ENCODE results near the gene CLDN1. TPM values are rescaled to one million over a fixed set of nuclear protein-coding genes. Genes with fewer than 3 reads are reported as not detected.

CLDN1 gene
- total RNA-seq, 2 donors from 2014 or later: 8.7 to 10.2 TPM

GRCh38 chr3:190345027-190345821 is 23.0 kb upstream of the CLDN1 start:
- H3K27ac Mint-ChIP-seq: no peak overlapping the region
- TF ChIP-seq CTCF (conservative IDR thresholded peaks at IDR 0.05): no peak
- H3K4me3 Mint-ChIP-seq: no peak overlapping the region
- peaks cover 3% of the 10 kb centered on the region for H3K9me3 Mint-ChIP-seq
- H3K4me1 ChIP-seq (ENCODE audit: control insufficient read depth, insufficient read depth, low read length): no peaks in the 10 kb centered on the region
- no peaks in the 10 kb centered on the region for H3K9me3 ChIP-seq (ENCODE audit: control insufficient read depth, low read length)
- no peaks in the 10 kb centered on the region for H3K36me3 Mint-ChIP-seq (ENCODE audit: low read depth)
- no peak overlapping the region for H3K9ac ChIP-seq (ENCODE audit: extremely low read depth, low read length, poor library complexity, severe bottlenecking)
- H3K27ac ChIP-seq (ENCODE audit: low read depth, low read length): no peak overlapping the region
- H3K36me3 ChIP-seq (ENCODE audit: control insufficient read depth, insufficient read depth, low read length): no peaks in the 10 kb centered on the region
- H3K27me3 Mint-ChIP-seq (ENCODE audit: insufficient read depth): no peaks in the 10 kb centered on the region
- no peak overlapping the region for H3K4me3 ChIP-seq (ENCODE audit: low read length)
- DNase-seq: no peak
- H3K4me1 Mint-ChIP-seq: peaks cover 8% of the 10 kb centered on the region
- 69 to 86% methylated on average over 2 to 4 of the region's 4 CpGs for WGBS, 2 experiments (ENCODE audit: insufficient coverage in 1 of 2, insufficient read length in 1 of 2)
- H3K27me3 ChIP-seq (ENCODE audit: control insufficient read depth, insufficient read depth, low read length, poor library complexity, severe bottlenecking): no peaks in the 10 kb centered on the region

- Histone ChIP-seq H3K4me3 (ENCODE audit: low read length) (no peak overlapping the region), H3K27me3 (ENCODE audit: control insufficient read depth, insufficient read depth, low read length, poor library complexity, severe bottlenecking) (no peaks in the 10 kb centered on the region), H3K36me3 (ENCODE audit: control insufficient read depth, insufficient read depth, low read length) (no peaks in the 10 kb centered on the region), H3K9me3 (ENCODE audit: control insufficient read depth, low read length) (no peaks in the 10 kb centered on the region), H3K9ac (ENCODE audit: extremely low read depth, low read length, poor library complexity, severe bottlenecking) (no peak overlapping the region), H3K27ac (ENCODE audit: low read depth, low read length) (no peak overlapping the region), H3K4me1 (ENCODE audit: control insufficient read depth, insufficient read depth, low read length) (no peaks in the 10 kb centered on the region)
- H3K4me1 Mint-ChIP-seq: peaks cover 4% of the 10 kb centered on the region
- WGBS, 2 experiments (ENCODE audit: insufficient coverage in 1 of 2, insufficient read length in 1 of 2): 91 to 94% methylated on average over 2 of the region's 2 CpGs
- H3K9me3 Mint-ChIP-seq: peaks cover 7% of the 10 kb centered on the region
- no peak for DNase-seq
- H3K27me3 Mint-ChIP-seq (ENCODE audit: insufficient read depth): no peaks in the 10 kb centered on the region
- H3K36me3 Mint-ChIP-seq (ENCODE audit: low read depth): no peaks in the 10 kb centered on the region
- no peak for TF ChIP-seq CTCF (conservative IDR thresholded peaks at IDR 0.05)
- no peak overlapping the region for H3K4me3 Mint-ChIP-seq
- H3K27ac Mint-ChIP-seq: no peak overlapping the region
These were observed 17.8 kb upstream of the CLDN1 start for GRCh38 chr3:190340071-190340470.

GRCh38 chr3:190339130-190339529 is 16.9 kb upstream of the CLDN1 start:
- H3K4me3 Mint-ChIP-seq: no peak overlapping the region
- H3K4me1 Mint-ChIP-seq: no peaks in the 10 kb centered on the region
- H3K27me3 Mint-ChIP-seq (ENCODE audit: insufficient read depth): no peaks in the 10 kb centered on the region
- Histone ChIP-seq H3K36me3 (ENCODE audit: control insufficient read depth, insufficient read depth, low read length) (no peaks in the 10 kb centered on the region), H3K4me3 (ENCODE audit: low read length) (no peak overlapping the region), H3K9ac (ENCODE audit: extremely low read depth, low read length, poor library complexity, severe bottlenecking) (no peak overlapping the region), H3K9me3 (ENCODE audit: control insufficient read depth, low read length) (no peaks in the 10 kb centered on the region), H3K27me3 (ENCODE audit: control insufficient read depth, insufficient read depth, low read length, poor library complexity, severe bottlenecking) (no peaks in the 10 kb centered on the region), H3K4me1 (ENCODE audit: control insufficient read depth, insufficient read depth, low read length) (no peaks in the 10 kb centered on the region), H3K27ac (ENCODE audit: low read depth, low read length) (no peak overlapping the region)
- H3K9me3 Mint-ChIP-seq: peaks cover 7% of the 10 kb centered on the region
- TF ChIP-seq CTCF (conservative IDR thresholded peaks at IDR 0.05): peak; percentile 61
- no peaks in the 10 kb centered on the region for H3K36me3 Mint-ChIP-seq (ENCODE audit: low read depth)
- no peak for DNase-seq
- H3K27ac Mint-ChIP-seq: no peak overlapping the region
